ENCODE results near the gene OIP5. TPM values are rescaled to one million over a fixed set of nuclear protein-coding genes. Genes with fewer than 3 reads are reported as not detected.

The OIP5 gene
- 1.1 and 1.7 TPM in 2 replicates for total RNA-seq

GRCh38 chr15:41332194-41333025 is at the start of gene OIP5, which contains the start of gene NUSAP1:
TSS of gene OIP5 (minus strand) at chr15:41332591. CDS start at chr15:41332561, 30 bp downstream.
TSS of gene NUSAP1 (plus strand) at chr15:41332881. CDS start at chr15:41332958, 77 bp downstream.

Other genes starting within 250 kb of the OIP5 start
- gene INO80, start 216.3 kb downstream of the OIP5 start, total RNA-seq, result 16.4 and 25.2 TPM in 2 replicates
- 0.21 and 0.72 TPM in 2 replicates for gene EXD1, start 101.8 kb downstream of the OIP5 start, total RNA-seq
- gene CHP1, start 101.3 kb downstream of the OIP5 start, total RNA-seq, result 67.7 and 109 TPM in 2 replicates
- 3.6 and 10.8 TPM in 2 replicates for gene NUSAP1, start 290 bp upstream of the OIP5 start, total RNA-seq
- gene NDUFAF1, start 69.9 kb upstream of the OIP5 start, total RNA-seq, result 25.5 and 31.1 TPM in 2 replicates
- 15.2 and 18.1 TPM in 2 replicates for gene RTF1, start 84.5 kb upstream of the OIP5 start, total RNA-seq
- 1.5 and 1.9 TPM in 2 replicates for gene ITPKA, start 161.3 kb upstream of the OIP5 start, total RNA-seq
- gene LTK, start 181.2 kb upstream of the OIP5 start, total RNA-seq, result not detected in 2 replicates
- 12.6 and 51.6 TPM in 2 replicates for gene RPAP1, start 211.7 kb upstream of the OIP5 start, total RNA-seq
- 4.8 and 5.5 TPM in 2 replicates for gene TYRO3, start 226.6 kb upstream of the OIP5 start, total RNA-seq